Cardiac fibroblast (primary cell): ENCODE results near the gene HJV.
"Not testable (repeated sequence)": the region's sequence is repeated elsewhere in the genome, so short reads cannot be mapped to it uniquely, and the experiment has no call there.

Experiments
- DNase-seq, 2 donors: peaks; one replicate each; pipeline versions ENCODE4 v3.0.0 to v3.0.0-alpha.2; 2010; ENCODE audit warnings: low read depth in 2 of 2
- H3K4me3 ChIP-seq, 2 donors: replicated peaks in 1 of 2; 1 replicate in 1 of 2; 2 replicates in 1 of 2; pipeline ENCODE4 v1.5.1; 2011; ENCODE audit warnings: low read depth in 2 of 2, low read length in 2 of 2, mild to moderate bottlenecking in 2 of 2, moderate library complexity in 1 of 2
- CTCF ChIP-seq: IDR thresholded peaks from one replicate; pipeline ENCODE4 v1.5.1; 2011; ENCODE audit warnings: low read depth, mild to moderate bottlenecking, low read length, inconsistent platforms

Gene HJV

DNA sequence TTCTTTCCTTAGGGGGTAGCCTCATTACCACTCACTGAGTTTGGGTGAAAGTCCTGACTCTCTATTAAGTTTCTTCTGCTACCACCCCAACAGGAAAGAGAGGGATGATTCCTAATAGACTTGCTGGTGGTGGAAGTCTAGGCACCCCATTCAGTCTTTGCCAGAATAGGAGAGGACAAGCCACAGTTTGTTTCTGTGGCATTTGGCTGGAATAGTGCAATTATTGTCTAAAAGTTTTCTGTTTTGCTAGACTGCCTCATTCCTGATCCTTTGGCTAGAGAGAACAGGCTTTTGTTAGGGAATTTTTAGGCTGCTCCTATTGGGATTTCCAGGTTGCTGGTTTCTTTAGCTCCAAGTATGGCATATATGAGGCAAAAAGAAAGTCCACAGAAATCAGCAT, 9.9 kb upstream of the HJV start:
- TF ChIP-seq CTCF = no peak
- DNase-seq = no peak
- H3K4me3 ChIP-seq = no peak overlapping the region

GRCh38 chr1:146029117-146029516, 7.6 kb upstream of the HJV start:
- no peak for DNase-seq
- TF ChIP-seq CTCF = no peak
- no peak overlapping the region for H3K4me3 ChIP-seq

- not testable (repeated sequence) for DNase-seq, H3K4me3 ChIP-seq
Observed at GRCh38 chr1:146026650-146027049, 5.1 kb upstream of the HJV start.

GRCh38 chr1:146025787-146026495, 4.4 kb upstream of the HJV start:
- H3K4me3 ChIP-seq, DNase-seq: not testable (repeated sequence)

- no peak for DNase-seq
- no peak overlapping the region for H3K4me3 ChIP-seq
- TF ChIP-seq CTCF = no peak
Observed at GRCh38 chr1:146022403-146023127, 1.0 kb upstream of the HJV start.

DNA sequence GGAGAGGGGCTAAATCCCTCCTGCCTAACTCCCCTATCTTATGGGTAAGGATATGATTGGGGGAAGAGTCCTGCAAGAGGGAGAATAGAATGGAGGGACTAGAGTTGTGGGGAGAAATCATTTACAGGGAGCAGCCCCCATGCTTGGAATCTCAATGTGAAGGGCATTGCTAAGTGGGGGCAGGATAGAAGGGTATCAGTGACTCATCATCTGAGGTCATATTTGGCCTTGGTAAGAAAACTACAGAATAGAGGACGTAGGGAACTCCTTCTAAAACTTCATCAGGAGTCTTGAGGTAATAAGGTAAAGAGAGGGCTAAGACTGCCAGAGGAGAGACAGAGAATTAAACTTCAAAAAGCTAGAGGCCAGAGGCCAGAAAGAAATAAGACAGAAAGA, 487 bp downstream of the HJV start:
- no peak overlapping the region for H3K4me3 ChIP-seq
- no peak for TF ChIP-seq CTCF
- no peak for DNase-seq

- no peak for DNase-seq
- no peak for TF ChIP-seq CTCF
- no peak overlapping the region for H3K4me3 ChIP-seq
Observed at GRCh38 chr1:146020058-146021049, 1.2 kb downstream of the HJV start.
